Stimulated activated CD4-positive, alpha-beta T cell treated with anti-CD3 and anti-CD28 coated beads, Interleukin-2, amount 100 ng/mL, for 24 hours (primary cell): Measurements from ENCODE around the gene UACA.
A peak's percentile ranks its signal among the peaks of the same experiment; 100 is the strongest.

Source experiments
- DNase-seq, 2 donors: peaks; one replicate each; pipeline ENCODE4 v3.0.0-alpha.2; 2020

The UACA gene

GRCh38 chr15:70786996-70787395 is 23.6 kb upstream of the UACA start:
- no peak for DNase-seq

- no peak for DNase-seq
Measured at GRCh38 chr15:70783610-70784022, 20.3 kb upstream of the UACA start.

- DNase-seq = no peak
Measured at GRCh38 chr15:70783041-70783440, 19.7 kb upstream of the UACA start.

GRCh38 chr15:70781236-70781635 is 17.9 kb upstream of the UACA start:
- DNase-seq = no peak

GRCh38 chr15:70778258-70779076 is 15.1 kb upstream of the UACA start:
- no peak for DNase-seq

GRCh38 chr15:70777170-70777926 is 14.0 kb upstream of the UACA start:
- DNase-seq = no peak

GRCh38 chr15:70775160-70775559 is 11.8 kb upstream of the UACA start:
- no peak for DNase-seq

GRCh38 chr15:70772402-70772801 is 9.0 kb upstream of the UACA start:
- DNase-seq = no peak

- no peak for DNase-seq
Measured at GRCh38 chr15:70770863-70771262, 7.5 kb upstream of the UACA start.

GRCh38 chr15:70768257-70768883 is 5.0 kb upstream of the UACA start:
- no peak for DNase-seq

GRCh38 chr15:70767667-70768066 is 4.3 kb upstream of the UACA start:
- no peak for DNase-seq

GRCh38 chr15:70766597-70766996 is 3.2 kb upstream of the UACA start:
- no peak for DNase-seq

GRCh38 chr15:70765504-70766281 is 2.3 kb upstream of the UACA start:
- DNase-seq = no peak

- DNase-seq = peak in 1 of 2 donors; percentile 2
Measured at GRCh38 chr15:70763950-70764730, 782 bp upstream of the UACA start.

- DNase-seq = peak; percentile 14 to 18
Measured at GRCh38 chr15:70762469-70763119, 764 bp downstream of the UACA start.

- DNase-seq = no peak
Measured at GRCh38 chr15:70761931-70762468, 1.4 kb downstream of the UACA start.

- no peak for DNase-seq
Measured at GRCh38 chr15:70761046-70761445, 2.3 kb downstream of the UACA start.

GRCh38 chr15:70758790-70759462 is 4.4 kb downstream of the UACA start:
- no peak for DNase-seq

- no peak for DNase-seq
Measured at GRCh38 chr15:70757627-70758026, 5.7 kb downstream of the UACA start.

GRCh38 chr15:70754862-70755261 is 8.5 kb downstream of the UACA start:
- no peak for DNase-seq
